H9 (cell line): Measurements from ENCODE around the gene HS2ST1. TPM values are rescaled to one million over a fixed set of nuclear protein-coding genes. Genes with fewer than 3 reads are reported as not detected.

ENCODE experiments used
- DNase-seq: peaks from one replicate; pipeline ENCODE4 v3.0.0-alpha.2; 2017
- H2AFZ ChIP-seq: one replicate; pipeline ENCODE4 v1.6.1; 2013; ENCODE audit warnings: mild to moderate bottlenecking, low read length, control low read depth, moderate library complexity
- H2AK5ac ChIP-seq: 2 replicates; pipeline ENCODE4 v1.6.1; 2013; ENCODE audit warnings: low read length, control low read depth, mixed read lengths; ENCODE audit not compliant: insufficient read length
- H2BK120ac ChIP-seq: one replicate; pipeline ENCODE4 v1.6.1; 2013; ENCODE audit warnings: low read depth, mild to moderate bottlenecking, low read length, control low read depth, inconsistent platforms; ENCODE audit not compliant: poor library complexity, severe bottlenecking
- H2BK12ac ChIP-seq: 2 replicates; pipeline ENCODE4 v1.6.1; 2013; ENCODE audit warnings: low read length, control low read depth, mixed read lengths, low read depth; ENCODE audit not compliant: insufficient read length
- H2BK15ac ChIP-seq: 2 replicates; pipeline ENCODE4 v1.6.1; 2013; ENCODE audit warnings: low read depth, low read length, control low read depth
- H2BK20ac ChIP-seq: one replicate; pipeline ENCODE4 v1.6.1; 2013; ENCODE audit warnings: low read depth, mild to moderate bottlenecking, low read length, control low read depth, inconsistent platforms; ENCODE audit not compliant: poor library complexity, severe bottlenecking
- H2BK5ac ChIP-seq: 2 replicates; pipeline ENCODE4 v1.6.1; 2013; ENCODE audit warnings: low read length, control low read depth, mixed read lengths; ENCODE audit not compliant: insufficient read length
- H3K14ac ChIP-seq: 2 replicates; pipeline ENCODE4 v1.6.1; 2013; ENCODE audit warnings: low read length, control low read depth; ENCODE audit not compliant: insufficient read depth
- H3K18ac ChIP-seq: 2 replicates; pipeline ENCODE4 v1.6.1; 2013; ENCODE audit warnings: low read depth, mild to moderate bottlenecking, mixed read lengths, low read length, control low read depth; ENCODE audit not compliant: insufficient read length
- H3K23ac ChIP-seq: 2 replicates; pipeline ENCODE4 v1.6.1; 2013; ENCODE audit warnings: low read length, control low read depth, mixed read lengths, low read depth; ENCODE audit not compliant: insufficient read length
- H3K23me2 ChIP-seq: 2 replicates; pipeline ENCODE4 v1.6.1; 2013; ENCODE audit warnings: low read depth, mild to moderate bottlenecking, mixed read lengths, low read length, control low read depth; ENCODE audit not compliant: insufficient read length, poor library complexity, severe bottlenecking
- H3K27ac ChIP-seq: 2 replicates; pipeline ENCODE4 v1.5.1; 2013; ENCODE audit warnings: low read length, control low read depth, mixed read lengths, low read depth; ENCODE audit not compliant: insufficient read length
- H3K27me3 ChIP-seq: 2 replicates; pipeline ENCODE4 v1.6.1; 2013; ENCODE audit warnings: low read length, control low read depth, inconsistent platforms; ENCODE audit not compliant: insufficient read depth
- H3K4ac ChIP-seq: 2 replicates; pipeline ENCODE4 v1.6.1; 2013; ENCODE audit warnings: low read depth, mild to moderate bottlenecking, control low read depth, inconsistent platforms, low read length, moderate library complexity
- H3K4me1 ChIP-seq: 2 replicates; pipeline ENCODE4 v1.6.1; 2013; ENCODE audit warnings: low read length, control low read depth, inconsistent platforms; ENCODE audit not compliant: insufficient read depth
- H3K4me2 ChIP-seq: 2 replicates; pipeline ENCODE4 v1.6.1; 2013; ENCODE audit warnings: low read length, control low read depth, mixed read lengths; ENCODE audit not compliant: insufficient read length, insufficient read depth
- H3K56ac ChIP-seq: 2 replicates; pipeline ENCODE4 v1.6.1; 2013; ENCODE audit warnings: low read depth, mild to moderate bottlenecking, mixed read lengths, low read length, control low read depth; ENCODE audit not compliant: insufficient read length
- H3K79me1 ChIP-seq: 2 replicates; pipeline ENCODE4 v1.6.1; 2013; ENCODE audit warnings: low read depth, mild to moderate bottlenecking, moderate library complexity, low read length, control low read depth, inconsistent platforms; ENCODE audit not compliant: insufficient read depth, poor library complexity, severe bottlenecking
- H3K79me2 ChIP-seq: 2 replicates; pipeline ENCODE4 v1.6.1; 2013; ENCODE audit warnings: low read length, control low read depth, inconsistent platforms; ENCODE audit not compliant: insufficient read depth
- H3K9ac ChIP-seq: 2 replicates; pipeline ENCODE4 v1.6.1; 2013; ENCODE audit warnings: low read length, control low read depth, mixed read lengths; ENCODE audit not compliant: insufficient read length; ENCODE audit errors: extremely low read depth
- H3K9me3 ChIP-seq: one replicate; pipeline ENCODE4 v1.6.1; 2013; ENCODE audit warnings: low read depth, low read length, inconsistent platforms; ENCODE audit not compliant: control insufficient read depth
- H3T11ph ChIP-seq: one replicate; pipeline ENCODE4 v1.6.1; 2013; ENCODE audit warnings: mild to moderate bottlenecking, low read length, control low read depth, inconsistent platforms
- H4K20me1 ChIP-seq: one replicate; pipeline ENCODE4 v1.6.1; 2013; ENCODE audit not compliant: control insufficient read depth, insufficient read length, insufficient read depth
- H4K5ac ChIP-seq: 2 replicates; pipeline ENCODE4 v1.6.1; 2013; ENCODE audit warnings: low read depth, mild to moderate bottlenecking, mixed read lengths, low read length, control low read depth; ENCODE audit not compliant: insufficient read length
- H4K8ac ChIP-seq: replicated peaks from 2 replicates; pipeline ENCODE4 v1.6.1; 2013; ENCODE audit warnings: low read length, control low read depth, mixed read lengths, low read depth; ENCODE audit not compliant: insufficient read length
- H4K91ac ChIP-seq: 2 replicates; pipeline ENCODE4 v1.6.1; 2013; ENCODE audit warnings: low read depth, mild to moderate bottlenecking, moderate library complexity, mixed read lengths, low read length, control low read depth; ENCODE audit not compliant: insufficient read length
- H3K27ac Mint-ChIP-seq, 3 experiments: 2 replicates in 2 of 3; 3 replicates in 1 of 3; pipeline ENCODE4 v1.8.0; 2020 to 2021; ENCODE audit warnings: mixed read lengths in 3 of 3, mild to moderate bottlenecking in 1 of 3, moderate library complexity in 1 of 3
- H3K27me3 Mint-ChIP-seq: 2 replicates; pipeline ENCODE4 v1.8.0; 2021; ENCODE audit warnings: low read depth, mild to moderate bottlenecking, moderate library complexity, mixed read lengths
- H3K36me3 Mint-ChIP-seq, 3 experiments: 2 replicates in 2 of 3; 3 replicates in 1 of 3; pipeline ENCODE4 v1.8.0; 2020 to 2021; ENCODE audit warnings: low read depth in 3 of 3, mixed read lengths in 3 of 3; ENCODE audit not compliant: insufficient read depth in 1 of 3
- H3K4me1 Mint-ChIP-seq, 2 experiments: 2 replicates each; pipeline ENCODE4 v1.8.0; 2020; ENCODE audit warnings: mixed read lengths in 2 of 2
- H3K4me3 Mint-ChIP-seq, 2 experiments: 2 replicates in 1 of 2; 3 replicates in 1 of 2; pipeline ENCODE4 v1.8.0; 2020 to 2021; ENCODE audit warnings: mild to moderate bottlenecking in 2 of 2, mixed read lengths in 2 of 2, moderate library complexity in 1 of 2
- H3K9me3 Mint-ChIP-seq, 2 experiments: 2 replicates in 1 of 2; 3 replicates in 1 of 2; pipeline ENCODE4 v1.8.0; 2020; ENCODE audit warnings: mild to moderate bottlenecking in 2 of 2, mixed read lengths in 2 of 2, moderate library complexity in 1 of 2
- WGBS: extraction: QIAGEN DNeasy Blood & Tissue Kit; methylation state at CpG from one replicate; pipeline ENCODE4 v1.1.7; 2013; ENCODE audit warnings: missing lambda C conversion rate, low lambda C conversion rate, mixed read lengths; ENCODE audit not compliant: insufficient read length; ENCODE audit errors: extremely low coverage; 5-methylcytosine and 5-hydroxymethylcytosine counted together
- total RNA-seq: library from RNA; stranded (reverse); gene quantifications from 2 replicates; pipeline ENCODE4 v1.2.1, GENCODE V29; 2021
- TF ChIP-seq, protein P1 (sequence below): fragments of 200-600 bp; sonication (generic); conservative IDR thresholded peaks from 3 replicates; pipeline ENCODE4 v1.8.0; 2021; ENCODE audit warnings: antibody characterized with exemption, mild to moderate bottlenecking

HS2ST1 gene
- total RNA-seq, 1 experiment from 2014 or later: 20.1 TPM

GRCh38 chr1:86975993-86976550 lies 61.6 kb downstream of the HS2ST1 start:
- no peak for DNase-seq
- no peak overlapping the region for H2AK5ac ChIP-seq
- no peaks in the 10 kb centered on the region for H4K20me1 ChIP-seq
- H2BK15ac ChIP-seq: no peak overlapping the region
- H3K23me2 ChIP-seq: no peaks in the 10 kb centered on the region
- no peak overlapping the region for H3K18ac ChIP-seq
- no peaks in the 10 kb centered on the region for H3K36me3 Mint-ChIP-seq
- H4K8ac ChIP-seq: no peak overlapping the region
- peaks cover 11 to 12% of the 10 kb centered on the region in 2 experiments for H3K4me1 Mint-ChIP-seq
- no peak overlapping the region for H3K4ac ChIP-seq
- no peak overlapping the region for H2BK5ac ChIP-seq
- H4K5ac ChIP-seq: no peak overlapping the region
- no peak overlapping the region for H3K9ac ChIP-seq
- no peaks in the 10 kb centered on the region for H3K4me1 ChIP-seq
- H4K91ac ChIP-seq: no peak overlapping the region
- no peaks in the 10 kb centered on the region for H3K9me3 ChIP-seq
- H3K56ac ChIP-seq: no peak overlapping the region
- peak overlapping the region in 2 of 3 experiments; percentile 27 to 53; a peak in 3 of 7 replicates for H3K27ac Mint-ChIP-seq
- no peak overlapping the region for H2BK20ac ChIP-seq
- no peak overlapping the region for H3K4me3 Mint-ChIP-seq
- H3K23ac ChIP-seq: no peak overlapping the region
- no peak overlapping the region for H2BK120ac ChIP-seq
- H3T11ph ChIP-seq: no peak overlapping the region
- TF ChIP-seq, protein P1, sequence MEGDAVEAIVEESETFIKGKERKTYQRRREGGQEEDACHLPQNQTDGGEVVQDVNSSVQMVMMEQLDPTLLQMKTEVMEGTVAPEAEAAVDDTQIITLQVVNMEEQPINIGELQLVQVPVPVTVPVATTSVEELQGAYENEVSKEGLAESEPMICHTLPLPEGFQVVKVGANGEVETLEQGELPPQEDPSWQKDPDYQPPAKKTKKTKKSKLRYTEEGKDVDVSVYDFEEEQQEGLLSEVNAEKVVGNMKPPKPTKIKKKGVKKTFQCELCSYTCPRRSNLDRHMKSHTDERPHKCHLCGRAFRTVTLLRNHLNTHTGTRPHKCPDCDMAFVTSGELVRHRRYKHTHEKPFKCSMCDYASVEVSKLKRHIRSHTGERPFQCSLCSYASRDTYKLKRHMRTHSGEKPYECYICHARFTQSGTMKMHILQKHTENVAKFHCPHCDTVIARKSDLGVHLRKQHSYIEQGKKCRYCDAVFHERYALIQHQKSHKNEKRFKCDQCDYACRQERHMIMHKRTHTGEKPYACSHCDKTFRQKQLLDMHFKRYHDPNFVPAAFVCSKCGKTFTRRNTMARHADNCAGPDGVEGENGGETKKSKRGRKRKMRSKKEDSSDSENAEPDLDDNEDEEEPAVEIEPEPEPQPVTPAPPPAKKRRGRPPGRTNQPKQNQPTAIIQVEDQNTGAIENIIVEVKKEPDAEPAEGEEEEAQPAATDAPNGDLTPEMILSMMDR: no peak
- no peak overlapping the region for H2AFZ ChIP-seq
- peaks cover 2% of the 10 kb centered on the region; the same call in 1 of the 2 replicates for H3K79me2 ChIP-seq
- no peak overlapping the region for H3K4me2 ChIP-seq
- H2BK12ac ChIP-seq: no peak overlapping the region
- no peaks in the 10 kb centered on the region for H3K27me3 ChIP-seq
- no CpG with 5 or more reads among the region's 2 CpGs for WGBS
- no peaks in the 10 kb centered on the region for H3K9me3 Mint-ChIP-seq
- no peak overlapping the region for H3K14ac ChIP-seq
- no peaks in the 10 kb centered on the region for H3K79me1 ChIP-seq
- H3K27me3 Mint-ChIP-seq: no peaks in the 10 kb centered on the region
- no peak overlapping the region for H3K27ac ChIP-seq
